ENCODE data around the gene SLK.

- TF ChIP-seq CTCF (IDR thresholded peaks at IDR 0.05; ENCODE audit: poor library complexity) (no peak), EZH2 (IDR thresholded peaks at IDR 0.05; ENCODE audit: borderline replicate concordance) (no peak), EZH2phosphoT487 (IDR thresholded peaks at IDR 0.05; ENCODE audit: low read depth, severe bottlenecking, unreplicated experiment) (no peak)
These were observed 38.2 kb upstream of the SLK start for GRCh38 chr10:103928784-103929183.
